HepG2 (cell line): Measurements from ENCODE around the gene NFXL1. TPM values are rescaled to one million over a fixed set of nuclear protein-coding genes. Genes with fewer than 3 reads are reported as not detected.

ENCODE experiments used
- ATAC-seq: fragments of 200-7000 bp; cut with Tn5 transposase; 3 replicates; pipeline ENCODE4 v1.9.1; 2020; ENCODE audit warnings: mild to moderate bottlenecking, moderate library complexity
- BruUV-seq: library from RNA; stranded (reverse); fragments of 400-500 nt; replicated peaks from 2 replicates; lab custom pipeline; 2021; lab: Mats Ljungman, UMichigan
- CTCF ChIA-PET: fragments of 300-600 bp; formaldehyde crosslinking; extraction: SDS; loops from one replicate; lab custom pipeline; 2021; ENCODE audit warnings: low total read pairs, inconsistent platforms, low intra/inter-chr PET ratio; lab: Yijun Ruan, JAX
- POLR2A ChIA-PET: fragments of 350-600 bp; sonication (Branson Sonifier 250); formaldehyde crosslinking; loops from one replicate; lab custom pipeline; 2020; ENCODE audit warnings: antibody characterized with exemption, inconsistent platforms; lab: Yijun Ruan, JAX
- DNase-seq: peaks from one replicate; pipeline ENCODE4 v3.0.0-alpha.2; 2015; ENCODE audit warnings: low spot score
- FAIRE-seq: peaks from 3 replicates; lab custom pipeline; 2011; peaks lifted over from hg19 to GRCh38; lab: Jason Lieb, UNC
- H2AFZ ChIP-seq: one replicate; pipeline ENCODE4 v1.6.1; 2011; ENCODE audit warnings: low read length, inconsistent platforms
- H3K27ac ChIP-seq: fragments of 300-600 bp; 3 replicates; pipeline ENCODE4 v1.8.0; 2011; ENCODE audit warnings: mixed run types, mild to moderate bottlenecking, mixed read lengths, low read length, inconsistent platforms; ENCODE audit not compliant: insufficient read depth; ENCODE audit errors: extremely low read length
- H3K27me3 ChIP-seq, 2 experiments: fragments of 200-600 bp in 1 of 2; 2 replicates in 1 of 2; 3 replicates in 1 of 2; pipeline versions ENCODE4 v1.6.0 to v1.8.0; 2011; ENCODE audit warnings: low read length in 2 of 2, mild to moderate bottlenecking in 2 of 2, moderate library complexity in 2 of 2, inconsistent platforms in 1 of 2; ENCODE audit not compliant: insufficient read depth in 2 of 2, control insufficient read depth in 1 of 2
- H3K36me3 ChIP-seq, 2 experiments: fragments of 200-600 bp in 1 of 2; replicated peaks in 1 of 2; 2 replicates in 1 of 2; 3 replicates in 1 of 2; pipeline versions ENCODE4 v1.5.1 to v1.8.0; 2011; ENCODE audit warnings: low read length in 2 of 2, inconsistent platforms in 1 of 2; ENCODE audit not compliant: insufficient read depth in 2 of 2, control insufficient read depth in 1 of 2
- H3K4me1 ChIP-seq: 2 replicates; pipeline ENCODE4 v1.5.1; 2012; ENCODE audit warnings: low read length, inconsistent platforms; ENCODE audit not compliant: insufficient read depth
- H3K4me2 ChIP-seq: 2 replicates; pipeline ENCODE4 v1.6.0; 2011; ENCODE audit warnings: low read depth, low read length, inconsistent platforms
- H3K4me3 ChIP-seq, 3 experiments: fragments of 200-600 bp in 1 of 3; sonication (generic), shearing (Covaris generic) in 1 of 3; replicated peaks in 1 of 3; 2 replicates each; pipeline ENCODE4 v1.5.1; 2011 to 2016; ENCODE audit warnings: low read length in 3 of 3, inconsistent platforms in 2 of 3, low read depth in 2 of 3, mild to moderate bottlenecking in 2 of 3, control low read depth in 1 of 3, mixed read lengths in 1 of 3; ENCODE audit not compliant: insufficient read depth in 1 of 3
- H3K79me2 ChIP-seq: one replicate; pipeline ENCODE4 v1.6.1; 2011; ENCODE audit warnings: low read length, inconsistent platforms; ENCODE audit not compliant: insufficient read depth
- H3K9ac ChIP-seq: 2 replicates; pipeline ENCODE4 v1.6.0; 2011; ENCODE audit warnings: mild to moderate bottlenecking, low read depth, low read length, inconsistent platforms; ENCODE audit not compliant: insufficient read depth
- H3K9me3 ChIP-seq: 2 replicates; pipeline ENCODE4 v1.5.1; 2012; ENCODE audit warnings: mild to moderate bottlenecking, low read length
- H4K20me1 ChIP-seq: 2 replicates; pipeline ENCODE4 v1.6.0; 2011; ENCODE audit warnings: inconsistent platforms, mild to moderate bottlenecking, low read length, moderate library complexity; ENCODE audit not compliant: insufficient read depth
- HNF4G ChIP-seq, 2 experiments: sonication (generic) in 1 of 2; formaldehyde crosslinking in 1 of 2; IDR thresholded peaks; 2 replicates each; pipeline versions ENCODE4 v1.4.0 to v1.6.1; 2011 to 2020; ENCODE audit warnings: borderline replicate concordance in 2 of 2, low read depth in 2 of 2, mild to moderate bottlenecking in 2 of 2, low read length in 1 of 2, missing genetic modification reagents in 1 of 2, moderate library complexity in 1 of 2
- KDM1A ChIP-seq: IDR thresholded peaks from 2 replicates; pipeline ENCODE4 v1.6.1; 2016; ENCODE audit warnings: missing compliant biosample characterization
- MAFF ChIP-seq: IDR thresholded peaks from 2 replicates; pipeline ENCODE4 v1.6.1; 2011; ENCODE audit warnings: low read depth, low read length, improper control_type of control experiment
- MAFK ChIP-seq, 2 experiments: IDR thresholded peaks in 1 of 2; conservative IDR thresholded peaks in 1 of 2; 2 replicates each; pipeline ENCODE4 v1.6.1; 2011; ENCODE audit warnings: improper control_type of control experiment in 2 of 2, low read length in 2 of 2
- POLR2AphosphoS5 ChIP-seq: IDR thresholded peaks from 2 replicates; pipeline ENCODE4 v1.6.1; 2012; ENCODE audit warnings: low read depth, low read length
- SSRP1 ChIP-seq: IDR thresholded peaks from 2 replicates; pipeline ENCODE4 v1.6.1; 2016; ENCODE audit warnings: control low read depth
- TFE3 ChIP-seq: IDR thresholded peaks from 2 replicates; pipeline ENCODE4 v1.6.1; 2016
- ZNF556 ChIP-seq: sonication (generic); formaldehyde crosslinking; IDR thresholded peaks from 2 replicates; pipeline ENCODE4 v1.4.0; 2020; ENCODE audit warnings: mild to moderate bottlenecking, missing genetic modification reagents, borderline replicate concordance
- WGBS: methylation state at CpG from one replicate; pipeline ENCODE4 v1.1.6; 2017; ENCODE audit warnings: low lambda C conversion rate; 5-methylcytosine and 5-hydroxymethylcytosine counted together
- in situ Hi-C: cut with HindIII; loops from 2 replicates; pipeline ENCODE4 v1.10.0; 2017; ENCODE audit warnings: low pct_unique_long_range_greater_than_20kb; ENCODE audit not compliant: extremely low pct_ligation_motif_present
- intact Hi-C: fragments of 100-400 bp; cut with micrococcal nuclease; formaldehyde crosslinking; loops from one replicate; pipeline ENCODE4 v1.10.0; 2022; ENCODE audit not compliant: unreplicated experiment
- polyA plus RNA-seq, 8 experiments: library from polyadenylated mRNA; depleted of rRNA in 3 of 8; stranded (reverse) in 7 of 8; unstranded in 1 of 8; fragments of >200 nt; fragmentation: Illumina TruSeq in 4 of 8; extraction: Trizol in 4 of 8; gene quantifications; 2 replicates each; pipeline versions ENCODE4 v1.2.1 to v1.2.3, GENCODE V29; 2011 to 2016; ENCODE audit warnings: low read depth in 4 of 8, missing spikeins in 1 of 8, mixed read lengths in 1 of 8; ENCODE audit not compliant: insufficient read depth in 1 of 8
- total RNA-seq, 5 experiments: library from RNA; depleted of rRNA; stranded (reverse); fragments of >200 nt; fragmentation: Illumina TruSeq; extraction: Trizol; gene quantifications; 2 replicates each; pipeline ENCODE4 v1.2.3, GENCODE V29; 2016; ENCODE audit warnings: low read depth in 1 of 5

NFXL1 gene
- total and polyA plus RNA-seq, 2 of the 13 experiments (the other 11 are each of a cell fraction or from before 2014, with no cell fraction given) = 12.0 to 18.6 TPM

- TF ChIP-seq TFE3 (CRISPR knock-in tag) (no peak), SSRP1 (no peak), ZNF556 (no peak), POLR2AphosphoS5 (no peak)
- TF ChIP-seq, all 625 proteins: peak for 0
These were observed 78.9 kb downstream of the NFXL1 start (continued) for GRCh38 chr4:47835494-47835893.

- no peak for FAIRE-seq
- ATAC-seq = no peak
- Histone ChIP-seq H3K9me3 (peaks cover 6% of the 10 kb centered on the region; the same call in 1 of the 2 replicates), H3K79me2 (no peaks in the 10 kb centered on the region), H3K4me1 (peaks cover 10% of the 10 kb centered on the region; the same call in 1 of the 2 replicates), H3K27me3 (no peaks in the 10 kb centered on the region), H2AFZ (no peak overlapping the region), H3K36me3 (no peaks in the 10 kb centered on the region), H3K27ac (no peak overlapping the region)
- intact Hi-C loops = no loop called here
- CTCF ChIA-PET = no interaction called here
- peak; percentile 85 to 92 for TF ChIP-seq MAFK (conservative IDR thresholded peaks at IDR 0.05 in 1 of 2, IDR thresholded peaks at IDR 0.05 in 1 of 2; ENCODE audit: low read length in 2 of 2)
- no peak for TF ChIP-seq HNF4G (IDR thresholded peaks at IDR 0.05; ENCODE audit: borderline replicate concordance, low read depth, low read length)
- no peak for TF ChIP-seq HNF4G (CRISPR knock-in tag; IDR thresholded peaks at IDR 0.05; ENCODE audit: borderline replicate concordance, low read depth)
- TF ChIP-seq MAFF = peak; percentile 77
- no peak for TF ChIP-seq KDM1A (CRISPR knock-in tag)
- TF ChIP-seq, all 625 proteins: peak for 2
- Histone ChIP-seq H3K9ac (no peak overlapping the region), H4K20me1 (no peaks in the 10 kb centered on the region), H3K4me3 (no peak overlapping the region), H3K4me2 (no peak overlapping the region)
- 71% methylated on average over 4 of the region's 5 CpGs for WGBS
- BruUV-seq = no TSS peak
- DNase-seq = no peak
- POLR2A ChIA-PET = no interaction called here
- in situ Hi-C loops = no loop called here
These were observed 83.2 kb downstream of the NFXL1 start for GRCh38 chr4:47831026-47831679.
